ENCODE measurements around the gene RNF34.
"Not testable (repeated sequence)": the region's sequence is repeated elsewhere in the genome, so short reads cannot be mapped to it uniquely, and the experiment has no call there.

The RNF34 gene

GRCh38 chr12:121383601-121384021 lies 16.3 kb upstream of the RNF34 start:
- no peak overlapping the region for H3K4me3 ChIP-seq (ENCODE audit: insufficient read depth, low read length, poor library complexity, severe bottlenecking)
- H3K79me2 ChIP-seq (ENCODE audit: insufficient read depth, low read length): no peaks in the 10 kb centered on the region
- H2AFZ ChIP-seq (ENCODE audit: low read depth, low read length, severe bottlenecking): no peak overlapping the region
- H3F3A ChIP-seq (ENCODE audit: insufficient read depth): no peaks in the 10 kb centered on the region
- no peak overlapping the region for H3K27ac ChIP-seq (ENCODE audit: low read depth, low read length)
- no peak overlapping the region for H3K4me2 ChIP-seq (ENCODE audit: low read depth, low read length, poor library complexity, severe bottlenecking)
- no peaks in the 10 kb centered on the region for H3K9me3 ChIP-seq (ENCODE audit: insufficient read depth, low read length)
- H3K9me2 ChIP-seq (replicated peaks; ENCODE audit: insufficient read depth, low read length): no peaks in the 10 kb centered on the region
- no peak overlapping the region for H3K9ac ChIP-seq (ENCODE audit: low read length)
- no peaks in the 10 kb centered on the region for H3K27me3 ChIP-seq (ENCODE audit: low read length)
- TF ChIP-seq CTCF (IDR thresholded peaks at IDR 0.05; ENCODE audit: insufficient read depth, low read length, poor library complexity, severe bottlenecking) (no peak), EZH2phosphoT487 (conservative IDR thresholded peaks at IDR 0.05; ENCODE audit: low read length) (no peak)
- H4K20me1 ChIP-seq (ENCODE audit: low read depth, low read length): no peaks in the 10 kb centered on the region
- H3K36me3 ChIP-seq (ENCODE audit: low read length): no peaks in the 10 kb centered on the region

GRCh38 chr12:121384891-121385290 lies 15.0 kb upstream of the RNF34 start:
- not testable (repeated sequence) for H4K20me1 ChIP-seq (ENCODE audit: low read depth, low read length); H3K4me2 ChIP-seq (ENCODE audit: low read depth, low read length, poor library complexity, severe bottlenecking); H2AFZ ChIP-seq (ENCODE audit: low read depth, low read length, severe bottlenecking); H3K27ac ChIP-seq (ENCODE audit: low read depth, low read length); H3K9me2 ChIP-seq (replicated peaks; ENCODE audit: insufficient read depth, low read length); H3K79me2 ChIP-seq (ENCODE audit: insufficient read depth, low read length); H3K9me3 ChIP-seq (ENCODE audit: insufficient read depth, low read length); H3K36me3 ChIP-seq (ENCODE audit: low read length); H3F3A ChIP-seq (ENCODE audit: insufficient read depth); H3K4me3 ChIP-seq (ENCODE audit: insufficient read depth, low read length, poor library complexity, severe bottlenecking); H3K27me3 ChIP-seq (ENCODE audit: low read length); H3K9ac ChIP-seq (ENCODE audit: low read length)

GRCh38 chr12:121388421-121388981 lies 11.4 kb upstream of the RNF34 start:
- no peak overlapping the region for H3K4me2 ChIP-seq (ENCODE audit: low read depth, low read length, poor library complexity, severe bottlenecking)

More at GRCh38 chr12:121388421-121388981, 11.4 kb upstream of the RNF34 start:
- Histone ChIP-seq H3K36me3 (ENCODE audit: low read length) (no peaks in the 10 kb centered on the region), H3F3A (ENCODE audit: insufficient read depth) (no peaks in the 10 kb centered on the region), H3K9me3 (ENCODE audit: insufficient read depth, low read length) (no peaks in the 10 kb centered on the region), H3K27me3 (ENCODE audit: low read length) (no peaks in the 10 kb centered on the region), H3K4me3 (ENCODE audit: insufficient read depth, low read length, poor library complexity, severe bottlenecking) (no peak overlapping the region), H2AFZ (ENCODE audit: low read depth, low read length, severe bottlenecking) (no peak overlapping the region), H3K27ac (ENCODE audit: low read depth, low read length) (no peak overlapping the region), H3K9ac (ENCODE audit: low read length) (no peak overlapping the region), H3K79me2 (ENCODE audit: insufficient read depth, low read length) (no peaks in the 10 kb centered on the region), H3K9me2 (replicated peaks; ENCODE audit: insufficient read depth, low read length) (no peaks in the 10 kb centered on the region), H4K20me1 (ENCODE audit: low read depth, low read length) (no peaks in the 10 kb centered on the region)
- TF ChIP-seq EZH2phosphoT487 (conservative IDR thresholded peaks at IDR 0.05; ENCODE audit: low read length) (no peak), CTCF (IDR thresholded peaks at IDR 0.05; ENCODE audit: insufficient read depth, low read length, poor library complexity, severe bottlenecking) (no peak)

Measured in SU-DHL-6 (cell line).